HG03045 (cell line): ENCODE measurements around the gene ANKRD39.

ENCODE experiments used
- ATAC-seq: cut with Tn5 transposase; IDR thresholded peaks from one replicate; pipeline ENCODE4 v1.9.1; 2021; ENCODE audit warnings: mild to moderate bottlenecking, moderate library complexity; ENCODE audit not compliant: unreplicated experiment

The ANKRD39 gene

DNA sequence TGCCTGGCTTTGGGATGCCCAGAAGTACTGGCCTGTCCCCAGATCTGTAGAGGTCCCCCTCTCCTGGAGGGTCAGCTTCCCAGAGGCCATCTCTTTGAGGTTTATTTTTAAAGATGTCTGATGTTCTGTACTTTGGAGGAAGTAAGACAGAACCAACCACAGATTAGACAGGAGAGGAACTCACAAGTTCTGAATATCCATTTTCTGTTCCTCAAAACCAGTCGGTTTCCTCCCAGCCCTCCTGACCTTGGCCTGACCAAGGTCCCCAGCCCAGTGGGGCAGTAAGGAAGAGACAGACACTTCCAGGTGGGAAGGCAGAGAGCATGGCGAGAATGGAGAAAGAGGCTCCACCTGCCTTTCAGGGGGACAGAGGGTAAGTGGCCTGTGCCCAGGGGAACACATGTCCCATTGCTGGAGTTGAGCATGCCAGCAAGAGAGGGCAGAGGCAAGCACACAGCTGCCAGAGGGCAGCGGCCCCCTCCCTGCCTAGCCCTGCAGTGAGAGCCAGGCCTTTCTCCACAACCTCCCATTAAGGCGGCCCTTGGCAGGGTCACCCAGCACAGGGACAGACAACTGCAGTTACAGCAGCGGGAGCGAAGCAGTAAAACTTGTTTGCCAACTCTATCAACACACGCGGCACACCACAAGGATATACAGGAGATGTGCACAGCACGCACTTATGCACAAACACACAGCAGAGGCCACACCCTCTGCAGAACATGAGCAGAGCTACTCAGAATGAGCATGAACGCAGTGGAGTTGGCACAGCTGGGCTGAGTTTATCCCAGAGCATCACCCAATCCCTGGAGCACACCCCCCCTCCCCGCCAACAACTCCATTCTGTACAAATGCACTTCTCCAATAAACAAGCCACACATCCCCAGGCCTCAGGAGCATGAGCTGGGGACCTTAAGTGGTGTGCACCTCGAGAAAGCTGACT is 30.5 kb upstream of the ANKRD39 start:
- no peak for ATAC-seq

DNA sequence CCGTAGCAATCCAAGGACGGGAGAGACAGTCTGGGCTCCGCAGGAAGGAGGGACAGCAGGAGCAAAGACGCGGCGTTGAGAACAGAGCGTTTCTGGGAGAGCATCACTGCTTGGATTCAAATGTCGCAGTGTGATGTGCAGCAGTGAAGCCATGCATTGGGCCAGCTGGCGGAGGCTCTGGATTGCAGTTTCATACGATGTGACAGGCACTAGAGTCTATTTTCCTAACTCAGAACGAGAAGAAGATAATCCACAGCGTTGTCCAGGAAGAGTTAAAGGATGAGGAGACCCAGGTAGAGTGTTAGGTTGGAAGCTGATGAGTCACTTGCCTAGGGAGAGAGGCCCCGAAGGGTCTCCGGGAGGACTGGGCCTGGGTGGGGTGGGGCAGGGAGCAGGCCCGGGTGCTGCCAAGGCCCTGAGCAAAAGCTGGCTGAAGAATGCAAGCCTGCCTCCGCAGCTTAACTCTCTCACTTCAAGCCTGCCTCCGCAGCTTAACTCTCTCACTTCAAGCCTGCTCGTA is 29.7 kb upstream of the ANKRD39 start:
- no peak for ATAC-seq

DNA sequence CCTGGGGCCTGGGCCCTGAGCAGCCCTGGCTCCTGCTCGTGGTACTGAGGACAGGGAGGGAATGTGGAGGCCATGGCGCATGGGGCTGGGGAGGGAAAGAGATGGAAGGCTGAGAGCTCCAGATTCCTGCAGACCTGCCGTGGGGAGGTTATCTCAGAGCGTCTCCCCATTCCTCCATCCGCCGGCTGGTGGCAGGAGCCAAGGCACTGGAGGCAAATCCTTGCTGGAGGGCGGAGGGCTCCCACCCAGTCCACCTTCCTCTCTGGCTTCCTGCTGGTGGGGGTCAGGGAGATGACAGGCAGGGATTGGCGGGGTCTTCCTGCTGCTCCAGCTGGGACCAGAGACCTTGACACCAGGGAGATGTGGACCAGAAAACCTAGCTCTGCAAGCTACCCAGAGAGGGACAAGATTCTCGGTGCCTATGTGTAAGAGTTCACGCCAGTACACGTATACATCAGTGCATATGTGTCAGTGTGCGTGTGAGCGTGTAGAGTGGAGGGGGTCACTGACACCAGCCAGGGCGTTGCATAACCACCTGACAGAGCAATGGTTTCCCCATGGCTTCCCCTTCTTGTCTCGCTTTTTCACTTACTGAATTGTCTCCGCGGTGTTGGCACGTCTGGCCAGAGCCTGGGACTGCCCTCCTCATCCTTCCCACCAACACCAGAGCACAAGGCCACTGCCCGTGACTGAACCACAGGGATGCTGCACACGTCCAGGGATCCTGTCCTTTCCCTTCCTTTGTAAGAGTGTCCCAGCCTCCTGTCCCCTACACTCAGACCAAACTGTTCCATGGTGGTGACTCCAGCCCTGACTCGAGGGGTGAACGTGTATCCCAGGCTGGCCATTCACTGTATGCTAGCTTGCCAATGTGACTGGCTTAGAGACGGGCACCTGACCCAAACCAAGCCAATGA is 27.9 kb upstream of the ANKRD39 start:
- no peak for ATAC-seq

DNA sequence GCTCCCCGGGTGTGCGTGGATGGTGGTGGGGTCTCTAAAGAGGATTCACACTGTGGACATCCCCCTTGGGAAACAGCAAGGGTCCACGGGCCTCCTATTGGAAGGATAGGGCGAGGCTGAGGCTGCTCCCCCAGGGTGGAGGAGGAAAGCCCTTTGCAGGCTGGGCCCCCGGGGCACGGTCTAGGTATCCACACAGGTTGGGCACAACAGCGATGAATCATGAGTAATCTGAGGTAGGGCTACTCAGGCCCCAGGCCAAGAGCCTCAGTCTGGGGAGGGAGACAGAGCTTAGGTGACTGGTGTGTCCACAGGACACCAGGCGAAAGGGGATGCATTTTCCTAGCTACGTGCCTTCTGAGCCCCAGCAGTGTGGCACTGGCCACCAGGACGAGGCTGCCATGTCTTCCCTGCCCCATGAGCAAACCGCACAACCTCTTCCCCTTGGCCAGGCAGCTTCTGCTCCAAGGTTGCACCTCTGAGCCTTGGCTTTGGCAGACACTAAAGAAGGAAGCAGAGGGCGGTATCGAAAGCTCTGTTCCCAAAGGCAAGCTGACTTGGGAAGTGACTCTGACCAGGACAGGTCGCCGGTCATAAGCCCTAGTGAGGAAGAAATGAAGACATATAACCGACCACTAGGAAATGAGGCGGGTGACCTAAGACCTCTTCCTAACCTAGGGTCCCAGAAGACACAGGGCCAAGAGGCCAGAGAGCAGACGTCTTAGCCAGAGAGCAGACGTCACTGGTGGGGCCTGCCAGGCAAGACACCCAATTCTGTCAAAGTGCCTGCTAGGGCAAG is 26.7 kb upstream of the ANKRD39 start:
- ATAC-seq: no peak

DNA sequence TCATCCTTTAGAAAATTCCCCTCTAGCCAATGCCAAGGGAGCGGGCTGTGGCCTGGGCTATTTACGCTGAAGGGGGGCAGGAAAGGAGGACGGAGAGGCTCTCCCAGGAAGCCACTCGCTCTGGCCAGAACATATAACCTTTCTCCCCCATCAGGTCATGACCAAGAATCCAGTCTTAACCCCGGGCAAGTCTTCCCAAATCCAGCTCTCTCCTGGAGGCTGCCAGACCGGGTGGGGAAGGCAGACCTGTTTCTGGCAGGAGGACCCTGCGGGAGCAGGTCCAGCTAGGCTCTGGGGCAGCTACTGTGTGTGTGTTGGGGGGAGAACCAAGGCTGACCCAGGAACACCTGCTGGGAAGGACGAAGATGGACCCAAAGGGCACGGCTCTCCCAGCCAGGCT is 25.5 kb upstream of the ANKRD39 start:
- ATAC-seq: no peak

DNA sequence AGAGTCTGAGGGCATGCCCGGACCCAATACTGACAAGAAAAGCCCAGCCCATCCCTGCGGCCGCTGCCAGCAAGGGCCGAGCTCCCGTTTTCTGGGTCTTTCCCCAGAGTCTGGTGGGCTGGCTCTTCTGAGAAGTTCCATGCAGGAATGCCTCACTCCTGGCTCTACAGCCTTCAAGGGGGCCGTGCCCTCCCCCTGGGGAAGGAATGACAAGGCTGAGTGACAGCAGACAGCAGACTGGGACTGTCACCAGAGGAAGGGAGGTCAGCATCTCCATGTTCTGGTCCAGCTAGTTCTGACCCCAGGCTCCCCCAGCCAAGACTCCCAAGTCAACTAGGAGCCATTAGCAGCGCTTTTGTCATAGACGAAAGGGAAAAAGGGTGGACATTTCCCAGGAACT is 25.1 kb upstream of the ANKRD39 start:
- ATAC-seq: no peak

DNA sequence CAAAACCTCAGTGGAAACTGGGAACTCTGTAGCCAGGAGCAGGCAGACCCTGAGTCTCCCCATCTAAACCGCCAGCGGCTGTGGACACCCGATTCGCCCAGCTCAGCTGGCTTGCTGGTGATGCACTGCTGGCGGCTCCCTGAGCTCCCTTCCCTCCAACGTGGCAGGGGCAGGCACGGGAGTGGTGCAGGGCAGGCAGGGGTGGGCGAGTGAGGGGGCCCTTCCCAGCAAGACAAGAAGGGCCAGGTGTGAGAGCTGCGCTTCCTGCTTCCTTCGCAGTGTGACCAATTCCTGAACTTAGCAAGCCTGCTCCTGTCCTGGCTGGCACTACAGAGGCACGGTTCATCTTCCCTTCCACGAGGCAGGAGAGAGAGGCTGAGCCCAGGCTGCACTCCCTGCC is 24.4 kb upstream of the ANKRD39 start:
- ATAC-seq: no peak

DNA sequence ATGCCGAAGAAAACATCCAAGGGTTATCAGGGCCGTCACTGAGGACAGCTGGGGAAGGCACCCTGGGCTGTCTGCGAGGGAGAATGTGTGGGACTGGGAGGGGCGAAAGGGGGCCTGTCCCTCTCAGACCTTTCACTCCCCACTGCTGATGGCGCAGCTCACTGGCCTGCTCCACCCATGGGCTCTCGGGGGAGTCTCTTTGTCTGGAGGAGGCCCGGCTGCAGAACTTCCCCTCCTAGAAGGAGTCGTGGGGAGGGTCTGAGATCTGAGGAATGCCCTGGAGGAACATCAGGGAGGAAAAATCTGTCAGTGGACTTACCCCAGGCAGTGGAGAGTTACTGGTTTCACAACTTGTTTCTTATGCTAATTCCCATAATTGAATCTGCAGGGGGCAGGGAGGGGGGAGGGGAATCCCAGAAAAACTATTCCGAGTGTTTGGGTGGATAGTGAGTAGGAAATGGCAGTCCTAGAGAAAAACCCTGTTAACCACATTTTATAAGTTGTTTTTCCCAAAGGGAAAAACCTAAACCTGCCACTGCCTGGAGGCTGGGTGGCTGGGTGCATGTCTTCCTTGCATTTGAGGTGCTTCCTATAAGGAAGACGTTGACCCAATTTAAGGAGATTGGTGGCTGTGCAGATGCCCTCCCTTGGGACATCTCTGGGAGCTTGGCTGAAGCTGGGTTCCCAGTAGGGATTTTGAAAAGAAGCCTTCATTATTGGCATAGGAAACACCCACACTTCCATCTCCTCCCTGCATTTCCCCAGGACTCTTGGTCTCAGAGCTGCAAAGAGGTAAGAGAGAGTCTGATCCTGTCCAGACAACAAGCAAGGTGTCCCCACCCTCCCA is 23.8 kb upstream of the ANKRD39 start:
- no peak for ATAC-seq

DNA sequence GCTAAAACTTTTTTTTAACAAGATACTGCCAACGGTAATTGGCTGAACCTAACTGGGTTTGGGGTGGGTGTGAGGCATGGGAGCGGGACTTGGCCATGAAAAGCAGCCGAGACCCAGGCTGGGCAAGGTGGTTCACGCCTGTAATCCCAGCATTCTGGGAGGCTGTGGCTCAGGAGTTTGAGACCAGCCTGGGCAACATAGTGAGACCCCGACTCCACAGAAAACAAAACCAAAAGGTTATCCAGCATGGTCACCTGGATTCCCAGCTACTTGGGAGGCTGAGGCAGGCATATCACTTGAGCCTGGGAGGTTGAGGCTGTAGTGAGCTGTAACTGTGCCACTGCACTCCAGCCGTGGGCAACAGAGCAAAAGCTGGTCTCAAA is 23.1 kb upstream of the ANKRD39 start:
- ATAC-seq: no peak

DNA sequence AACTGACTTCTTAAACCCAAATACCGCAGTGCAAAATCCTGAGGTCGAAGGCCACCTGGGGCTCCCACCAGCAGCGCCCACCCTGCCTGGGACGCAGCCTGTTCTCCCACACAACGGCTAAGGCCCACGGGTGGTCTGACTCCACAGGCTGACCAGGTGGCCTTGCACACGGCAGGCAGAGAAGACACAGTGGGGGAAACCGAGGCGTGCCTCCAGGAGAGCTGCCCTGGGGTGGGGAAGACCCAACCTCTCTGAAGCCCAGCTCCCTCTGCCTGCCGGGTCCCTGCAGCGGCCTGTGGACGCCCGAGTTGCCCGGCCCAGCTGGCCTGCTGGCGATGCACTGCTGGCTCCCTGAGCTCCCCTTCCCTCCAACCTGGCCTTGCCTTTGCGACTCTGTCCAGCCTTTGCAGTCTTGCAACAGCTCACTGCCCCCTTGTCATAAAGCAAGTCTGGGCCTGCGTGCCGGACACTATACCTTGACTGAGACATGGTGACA is 21.8 kb upstream of the ANKRD39 start:
- no peak for ATAC-seq

DNA sequence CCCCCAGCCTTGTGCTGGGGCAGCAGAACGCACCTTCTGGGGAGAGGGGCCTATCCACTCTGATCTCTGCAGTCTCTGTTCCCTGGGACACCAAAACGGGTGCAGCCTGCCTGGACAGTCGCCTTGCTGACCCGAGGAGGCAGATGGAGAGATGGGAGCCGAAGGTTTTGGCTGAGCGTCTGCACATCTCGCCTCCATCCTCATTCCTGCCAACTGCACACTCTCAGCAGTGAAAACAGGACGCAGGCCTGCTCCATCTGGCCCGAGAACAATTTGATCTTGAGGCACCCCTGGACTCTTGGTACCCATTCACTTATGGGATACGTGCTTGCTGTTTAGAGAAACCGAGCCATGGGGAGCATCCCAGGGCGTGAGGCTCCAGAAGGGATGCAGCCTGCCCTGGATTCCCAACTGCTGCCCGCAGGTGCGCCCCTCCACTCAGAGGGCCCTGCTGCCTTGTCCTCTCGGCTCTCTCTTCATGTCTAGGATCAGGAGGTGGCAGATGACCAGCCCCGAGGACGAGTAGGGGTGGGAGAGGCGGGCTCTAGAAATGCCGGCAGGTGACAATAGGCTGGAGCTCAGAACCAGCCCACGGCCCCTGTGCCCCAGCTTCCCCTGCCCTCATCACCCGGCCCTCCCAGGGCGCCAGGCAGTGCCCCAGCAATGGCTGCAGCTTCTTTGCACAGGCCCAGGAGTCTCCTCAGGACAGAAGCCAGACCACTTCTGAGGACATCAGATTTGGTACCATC is 21.2 kb upstream of the ANKRD39 start:
- ATAC-seq: no peak

DNA sequence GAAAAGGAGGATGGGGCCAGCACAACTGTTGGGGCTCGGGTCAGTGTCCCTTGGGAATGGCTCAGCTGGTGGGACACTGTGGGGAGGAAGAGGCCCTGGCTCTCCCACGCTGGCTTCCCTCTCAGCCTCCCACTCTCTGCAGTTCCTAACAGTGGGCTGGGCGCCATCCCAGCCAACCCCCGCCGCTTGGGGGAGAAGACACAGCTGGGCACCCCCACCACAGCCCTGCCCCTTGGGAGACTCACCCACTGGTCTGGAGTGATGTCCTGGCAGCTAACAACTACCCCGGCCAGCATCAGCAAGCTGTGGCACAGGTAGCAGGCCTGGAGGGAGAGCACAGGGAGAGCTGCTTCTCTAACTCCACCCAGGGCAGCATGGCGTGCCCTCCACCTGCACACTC is 20.4 kb upstream of the ANKRD39 start:
- ATAC-seq: no peak

DNA sequence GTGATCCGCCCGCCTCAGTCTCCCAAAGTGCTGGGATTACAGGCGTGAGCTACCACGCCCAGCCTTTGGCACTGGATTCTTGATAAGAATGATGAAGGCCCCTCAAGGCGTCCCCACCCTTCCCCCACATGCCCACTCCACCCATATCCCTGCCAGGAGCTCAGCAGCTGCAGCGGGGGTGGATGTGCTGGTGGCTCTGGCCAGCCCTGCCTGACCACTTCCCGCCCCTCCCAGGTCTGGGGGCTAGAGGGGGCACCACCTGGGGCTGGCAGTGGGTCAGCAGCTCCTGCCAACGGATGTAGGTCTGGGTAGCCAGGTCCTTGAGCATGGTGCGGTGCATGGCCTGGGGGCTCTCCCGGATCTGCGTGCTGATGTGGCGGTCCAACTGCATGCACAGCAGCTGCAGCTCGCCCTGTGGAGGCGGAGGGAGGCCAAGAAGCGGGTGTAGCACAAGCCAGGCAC is 19.8 kb upstream of the ANKRD39 start:
- ATAC-seq: no peak

DNA sequence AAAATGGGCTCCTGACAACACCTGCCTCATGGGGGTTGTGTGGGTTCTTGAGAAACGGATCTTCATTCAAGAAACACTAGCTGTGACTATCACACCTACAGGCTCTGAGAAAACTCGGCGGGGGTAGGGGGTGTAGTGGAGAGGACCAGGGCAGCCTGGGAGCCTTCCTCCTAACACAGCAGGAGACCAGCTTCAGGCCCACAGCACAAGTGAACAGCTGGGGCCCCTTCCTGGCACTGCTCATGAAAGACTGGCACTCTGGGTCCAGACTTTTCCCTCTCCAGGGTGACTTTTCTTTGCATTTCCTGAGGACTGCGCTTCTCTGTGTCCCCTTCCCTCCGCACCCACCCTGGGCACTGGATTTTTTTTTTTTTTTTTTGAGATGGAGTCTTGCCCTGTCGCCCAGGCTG is 19.2 kb upstream of the ANKRD39 start:
- no peak for ATAC-seq

DNA sequence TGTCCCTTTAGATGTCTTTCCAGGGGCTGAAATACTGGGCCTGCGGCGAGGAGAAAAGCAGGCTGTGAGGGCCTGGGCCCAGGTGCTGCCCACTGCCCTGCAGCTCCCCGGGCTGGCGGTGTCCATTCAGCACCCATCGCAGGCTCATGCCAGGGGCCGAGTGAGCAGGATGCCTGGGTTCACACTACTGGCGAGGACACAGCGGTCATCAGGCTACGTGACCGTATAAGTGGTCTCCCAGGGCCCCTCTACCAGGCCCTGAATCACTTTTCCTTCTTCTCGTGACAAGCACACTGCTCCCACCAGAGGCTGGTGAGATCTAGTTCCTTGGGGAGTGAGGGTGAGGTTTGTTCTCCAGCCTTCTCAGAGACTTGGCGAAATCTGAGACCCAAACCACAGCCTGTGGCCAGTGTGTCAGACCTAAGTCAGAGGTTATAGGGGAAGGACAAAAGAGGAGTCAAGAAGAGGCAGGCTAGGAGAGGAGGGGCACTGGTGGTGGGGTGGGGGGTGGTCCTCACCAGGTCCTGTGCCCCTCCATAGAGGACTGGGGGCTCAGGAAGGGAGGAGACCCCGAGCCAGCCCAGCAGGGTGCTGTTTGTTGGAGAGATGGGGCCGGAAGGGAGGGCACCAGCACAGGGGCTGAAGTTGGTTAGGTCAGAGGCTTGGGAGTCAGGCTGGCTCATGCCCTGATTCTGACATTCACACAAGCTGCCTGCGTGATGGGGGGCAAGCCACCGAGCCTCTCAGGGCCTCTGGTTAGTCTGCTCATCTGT is 18.6 kb upstream of the ANKRD39 start:
- ATAC-seq: no peak

DNA sequence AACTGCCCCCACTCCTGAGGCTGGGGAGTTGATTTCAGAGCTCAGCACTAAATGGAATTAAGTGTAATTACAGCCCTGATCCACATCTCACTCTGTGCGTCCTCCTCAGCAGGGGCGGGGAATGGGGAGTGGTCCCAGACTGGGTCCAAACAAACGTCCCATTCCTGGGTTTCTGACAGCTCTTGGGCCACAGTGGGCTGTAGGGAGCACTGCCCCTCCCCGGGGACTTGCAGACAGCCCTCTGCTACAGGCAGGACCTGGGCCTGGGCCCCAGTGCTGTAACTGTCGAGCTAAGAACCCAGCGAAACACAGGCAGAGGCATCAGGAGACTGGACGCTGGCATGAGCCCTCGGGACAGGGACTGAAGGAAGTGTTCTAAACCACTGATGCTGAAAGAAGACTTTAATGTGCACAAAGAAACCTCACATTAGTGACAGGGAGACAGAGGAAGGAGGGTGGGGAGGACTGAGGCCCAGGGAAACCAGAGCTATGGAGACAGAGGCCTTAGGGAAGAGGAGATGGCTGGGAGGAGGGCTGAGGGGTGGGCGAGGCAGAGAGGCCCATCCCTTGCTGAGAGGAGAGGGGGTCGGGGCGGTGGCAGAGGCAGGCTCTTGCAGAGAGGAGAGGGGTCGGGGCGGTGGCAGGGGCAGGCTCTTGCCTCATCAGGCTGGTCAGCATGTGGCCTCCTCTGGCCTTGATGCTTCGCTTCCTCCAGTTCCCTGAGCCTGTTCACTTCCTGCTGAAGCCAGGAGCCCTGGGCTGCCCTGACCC is 17.9 kb upstream of the ANKRD39 start:
- no peak for ATAC-seq

DNA sequence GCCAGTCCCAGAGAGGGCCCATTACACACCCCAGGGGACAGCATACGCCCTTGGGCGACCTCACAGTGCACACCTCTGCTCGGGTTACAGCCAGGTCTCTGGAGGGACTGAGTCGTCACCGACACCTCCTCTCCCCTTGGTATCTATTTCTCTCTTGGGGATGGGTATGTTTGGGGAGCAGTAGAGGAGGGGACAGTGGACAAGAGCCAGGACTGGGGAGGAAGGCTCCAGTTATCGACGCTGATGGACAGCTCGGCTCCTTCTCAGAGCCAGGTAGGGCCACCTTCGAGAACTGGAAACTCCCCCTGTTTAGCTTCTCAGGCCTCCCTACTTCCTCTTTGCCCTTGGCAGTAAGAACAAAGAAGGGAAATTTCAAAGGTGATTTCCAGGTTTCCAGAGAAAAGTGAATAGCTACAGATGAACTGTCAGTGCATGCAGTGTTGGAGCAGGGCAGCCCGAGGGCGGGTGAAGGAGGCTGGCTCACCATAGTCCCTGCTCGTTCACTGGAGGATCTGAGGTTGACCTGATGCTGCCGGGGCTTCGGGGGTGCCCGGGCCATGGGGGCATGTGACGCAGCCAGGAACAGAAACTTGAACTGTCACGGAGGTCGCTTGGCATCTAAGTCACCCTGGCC is 16.5 kb upstream of the ANKRD39 start:
- peak; percentile 37 for ATAC-seq
